Measurements from ENCODE around the gene PALLD. TPM values are rescaled to one million over a fixed set of nuclear protein-coding genes. Genes with fewer than 3 reads are reported as not detected.

PALLD gene
- total RNA-seq, 1 experiment from 2014 or later: 166 TPM

- H3K9me3 ChIP-seq (ENCODE audit: control insufficient read depth in 1 of 2, insufficient read depth in 1 of 2, low read depth in 1 of 2, low read length in 2 of 2): no peaks in the 10 kb centered on the region
- ChIA-PET POLR2A (no interaction called here), CTCF (no interaction called here), RAD21 (ENCODE audit: low non-redundant PET in 1 of 2, low total read pairs in 2 of 2, uncharacterized antibody in 2 of 2, unreplicated experiment in 2 of 2) (no interaction called here)
- intact Hi-C loops (cut with micrococcal nuclease): loop anchor here (2.0 kb wide), 1 partner anchor 402 kb away; no protein-coding TSS in a partner anchor
- H3K4me3 ChIP-seq (replicated peaks in 1 of 2; ENCODE audit: low read depth in 1 of 2, low read length in 2 of 2): peak overlapping the region in 1 of 2 experiments; percentile 9; a peak in 1 of 4 replicates
- H3K36me3 ChIP-seq (ENCODE audit: control insufficient read depth in 1 of 2, insufficient read depth in 2 of 2, low read length in 2 of 2): peaks cover 0 to 12% of the 10 kb centered on the region in 2 experiments; a peak in 2 of 4 replicates
- peaks cover 65 to 79% of the 10 kb centered on the region in 2 experiments for H3K4me1 ChIP-seq (ENCODE audit: control insufficient read depth in 1 of 2, insufficient read depth in 2 of 2, low read length in 2 of 2)
- peak overlapping the region; percentile 24; the same call in 1 of the 2 replicates for H3K9ac ChIP-seq (ENCODE audit: low read length)
- BruUV-seq (replicated peaks): no TSS peak
- no peaks in the 10 kb centered on the region for H3K9me2 ChIP-seq (ENCODE audit: insufficient read depth)
- H2AFZ ChIP-seq (ENCODE audit: low read depth, low read length, poor library complexity, severe bottlenecking): no peak overlapping the region
- H3K27ac ChIP-seq (ENCODE audit: low read depth, low read length): peak overlapping the region; percentile 91; the same call in 1 of the 2 replicates
- no peaks in the 10 kb centered on the region for H3K27me3 ChIP-seq (ENCODE audit: insufficient read depth, low read length)
- peak overlapping the region; percentile 75 for H3K4me2 ChIP-seq (ENCODE audit: low read length)
- no peaks in the 10 kb centered on the region for H4K20me1 ChIP-seq (ENCODE audit: insufficient read depth)
- DNase-seq (ENCODE audit: low read depth, low spot score): no peak
- ATAC-seq: no peak
- TF ChIP-seq EZH2 (IDR thresholded peaks at IDR 0.05): no peak
- TF ChIP-seq EZH2phosphoT487 (IDR thresholded peaks at IDR 0.05; ENCODE audit: borderline replicate concordance): no peak
- TF ChIP-seq REST (IDR thresholded peaks at IDR 0.05; ENCODE audit: low read depth): no peak
- TF ChIP-seq POLR2AphosphoS5 (IDR thresholded peaks at IDR 0.05; ENCODE audit: low read depth, low read length): no peak
- TF ChIP-seq MAX (IDR thresholded peaks at IDR 0.05): no peak
- H3K79me2 ChIP-seq (ENCODE audit: insufficient read depth, low read length): peaks cover 40% of the 10 kb centered on the region
Measured at GRCh38 chr4:168584321-168584771, 87.5 kb downstream of the PALLD start.
